Stimulated activated CD8-positive, alpha-beta memory T cell treated with anti-CD3 and anti-CD28 coated beads, Interleukin-15, amount 100 ng/mL, for 4 hours (primary cell): ENCODE data around the gene HTRA3.

Experiments used
- DNase-seq, 2 donors: peaks; one replicate each; pipeline ENCODE4 v3.0.0-alpha.2; 2020; ENCODE audit warnings: low read depth in 2 of 2

The HTRA3 gene

GRCh38 chr4:8280158-8280875 is 10.8 kb downstream of the HTRA3 start:
- DNase-seq: no peak

- DNase-seq: no peak
These were observed 11.4 kb downstream of the HTRA3 start for GRCh38 chr4:8280876-8281440.

GRCh38 chr4:8281519-8282133 is 12.1 kb downstream of the HTRA3 start:
- no peak for DNase-seq

- DNase-seq: no peak
These were observed 12.6 kb downstream of the HTRA3 start for GRCh38 chr4:8282134-8282641.

GRCh38 chr4:8282742-8283141 is 13.2 kb downstream of the HTRA3 start:
- DNase-seq: no peak

- DNase-seq: no peak
These were observed 13.6 kb downstream of the HTRA3 start for GRCh38 chr4:8283161-8283560.

- no peak for DNase-seq
These were observed 14.1 kb downstream of the HTRA3 start for GRCh38 chr4:8283631-8284121.

- no peak for DNase-seq
These were observed 14.8 kb downstream of the HTRA3 start for GRCh38 chr4:8284391-8284790.

GRCh38 chr4:8285143-8285975 is 15.8 kb downstream of the HTRA3 start:
- no peak for DNase-seq

- DNase-seq: no peak
These were observed 16.6 kb downstream of the HTRA3 start for GRCh38 chr4:8285976-8286718.

- no peak for DNase-seq
These were observed 17.3 kb downstream of the HTRA3 start for GRCh38 chr4:8286719-8287342.

- no peak for DNase-seq
These were observed 18.1 kb downstream of the HTRA3 start for GRCh38 chr4:8287343-8288280.

GRCh38 chr4:8289151-8289750 is 19.7 kb downstream of the HTRA3 start:
- no peak for DNase-seq

GRCh38 chr4:8289956-8290700 is 20.6 kb downstream of the HTRA3 start:
- DNase-seq: no peak

GRCh38 chr4:8290701-8290970 is 21.1 kb downstream of the HTRA3 start:
- DNase-seq: no peak

- DNase-seq: no peak
These were observed 21.6 kb downstream of the HTRA3 start for GRCh38 chr4:8291036-8291682.

- no peak for DNase-seq
These were observed 22.3 kb downstream of the HTRA3 start for GRCh38 chr4:8291701-8292477.
